RPMI8226 (cell line): ENCODE measurements around the gene PPP1R7.
"Not testable (repeated sequence)": the region's sequence is repeated elsewhere in the genome, so short reads cannot be mapped to it uniquely, and the experiment has no call there.

Experiments
- DNase-seq: peaks from one replicate; pipeline ENCODE4 v3.0.0-alpha.2; 2015

PPP1R7 gene

DNA sequence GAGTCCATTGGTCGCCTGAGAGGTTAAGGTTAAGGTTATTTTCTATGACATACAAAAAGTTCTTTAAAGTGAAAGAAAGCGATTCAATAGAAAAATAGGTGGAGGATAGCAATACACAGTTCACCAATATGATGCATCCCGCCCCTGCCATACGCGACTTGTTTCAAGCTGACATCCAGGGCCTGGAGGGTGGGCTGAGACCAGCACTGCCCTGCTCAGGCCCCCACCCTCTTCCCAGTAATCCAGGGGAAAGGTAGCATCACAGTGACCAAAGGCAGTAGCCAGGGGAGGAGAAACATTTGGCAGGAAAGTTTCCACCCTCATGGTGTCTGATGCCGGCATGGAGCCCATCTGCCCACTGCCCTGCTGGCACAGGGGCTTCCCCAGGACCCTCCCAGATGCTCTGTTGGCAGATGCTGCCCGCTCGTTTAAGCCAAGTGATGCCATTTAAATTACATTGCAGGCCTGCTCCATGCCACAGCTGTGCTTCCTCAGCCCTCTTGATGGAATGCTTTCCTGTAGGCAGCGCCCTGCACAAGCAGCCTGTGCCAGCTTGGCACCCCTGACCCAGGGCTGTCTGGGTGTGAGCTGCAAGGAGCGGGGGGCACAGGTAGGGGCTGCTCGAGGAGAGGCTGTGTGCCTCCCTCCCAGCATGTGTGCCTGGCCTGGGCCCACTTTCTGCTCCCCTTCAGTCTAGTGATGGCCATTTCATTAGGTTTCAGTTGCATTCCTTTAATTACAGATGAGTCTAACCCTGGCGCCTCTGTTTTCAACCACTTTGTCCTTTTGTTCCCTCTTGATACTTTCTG, 27.5 kb downstream of the PPP1R7 start:
- DNase-seq = no peak

- DNase-seq = no peak
Observed at GRCh38 chr2:241178961-241179360, 28.7 kb downstream of the PPP1R7 start.

DNA sequence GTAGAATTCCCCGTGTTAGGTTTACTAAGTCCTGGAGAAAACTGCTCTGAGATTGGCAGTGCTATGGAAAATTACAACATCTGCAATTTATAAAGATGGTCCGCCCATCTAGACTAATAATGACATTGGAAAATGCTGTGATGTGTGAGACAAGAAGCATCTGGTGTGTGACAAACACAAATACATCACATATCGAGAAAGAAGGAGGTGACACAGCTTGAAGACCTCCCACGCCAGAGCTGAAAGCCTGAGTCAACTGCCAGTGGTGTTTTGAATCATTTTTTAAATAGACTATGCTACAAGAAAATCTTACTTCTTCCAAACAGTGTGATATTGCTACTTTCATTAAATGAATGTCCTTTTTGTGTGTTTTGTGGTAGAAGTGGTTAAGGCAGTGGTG, 29.6 kb downstream of the PPP1R7 start:
- DNase-seq = no peak

DNA sequence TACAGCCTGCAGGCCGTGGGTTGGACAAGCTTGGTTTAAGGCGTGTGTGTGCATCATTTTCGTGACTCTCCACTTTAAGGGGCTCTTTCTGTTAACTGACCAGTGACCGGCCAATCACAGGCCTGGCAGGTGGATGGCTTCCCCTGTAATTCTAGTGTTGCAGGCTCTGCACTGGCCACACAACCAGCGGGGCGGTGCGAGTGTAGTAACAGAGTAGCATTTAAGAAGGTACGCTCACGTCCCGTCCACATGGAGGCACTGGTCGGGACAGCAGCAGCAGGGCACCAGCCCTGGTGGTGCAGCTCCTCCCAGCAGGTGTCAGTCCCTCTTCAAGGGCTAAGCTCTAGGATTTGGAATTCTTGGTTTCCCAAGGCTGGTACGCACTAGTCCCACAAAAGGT, 30.2 kb downstream of the PPP1R7 start:
- DNase-seq = no peak

- DNase-seq = no peak
Observed at GRCh38 chr2:241182126-241182525, 31.9 kb downstream of the PPP1R7 start.

GRCh38 chr2:241182531-241183133, 32.4 kb downstream of the PPP1R7 start:
- no peak for DNase-seq

- no peak for DNase-seq
Observed at GRCh38 chr2:241183221-241183620, 33.0 kb downstream of the PPP1R7 start.

- no peak for DNase-seq
Observed at GRCh38 chr2:241184901-241185300, 34.6 kb downstream of the PPP1R7 start.

- no peak for DNase-seq
Observed at GRCh38 chr2:241185961-241186360, 35.7 kb downstream of the PPP1R7 start.

GRCh38 chr2:241187101-241187917, 37.0 kb downstream of the PPP1R7 start:
- no peak for DNase-seq

- DNase-seq = no peak
Observed at GRCh38 chr2:241187918-241188234, 37.6 kb downstream of the PPP1R7 start.

GRCh38 chr2:241188361-241189092, 38.3 kb downstream of the PPP1R7 start, which contains the start of gene ANO7:
Gene ANO7, plus strand, starts transcription at chr2:241188677. Its CDS starts 1,387 bp downstream, at chr2:241190064.
- DNase-seq = no peak

GRCh38 chr2:241189093-241189855, 39.0 kb downstream of the PPP1R7 start:
- DNase-seq = no peak

GRCh38 chr2:241189856-241190201, 39.6 kb downstream of the PPP1R7 start:
- no peak for DNase-seq

DNA sequence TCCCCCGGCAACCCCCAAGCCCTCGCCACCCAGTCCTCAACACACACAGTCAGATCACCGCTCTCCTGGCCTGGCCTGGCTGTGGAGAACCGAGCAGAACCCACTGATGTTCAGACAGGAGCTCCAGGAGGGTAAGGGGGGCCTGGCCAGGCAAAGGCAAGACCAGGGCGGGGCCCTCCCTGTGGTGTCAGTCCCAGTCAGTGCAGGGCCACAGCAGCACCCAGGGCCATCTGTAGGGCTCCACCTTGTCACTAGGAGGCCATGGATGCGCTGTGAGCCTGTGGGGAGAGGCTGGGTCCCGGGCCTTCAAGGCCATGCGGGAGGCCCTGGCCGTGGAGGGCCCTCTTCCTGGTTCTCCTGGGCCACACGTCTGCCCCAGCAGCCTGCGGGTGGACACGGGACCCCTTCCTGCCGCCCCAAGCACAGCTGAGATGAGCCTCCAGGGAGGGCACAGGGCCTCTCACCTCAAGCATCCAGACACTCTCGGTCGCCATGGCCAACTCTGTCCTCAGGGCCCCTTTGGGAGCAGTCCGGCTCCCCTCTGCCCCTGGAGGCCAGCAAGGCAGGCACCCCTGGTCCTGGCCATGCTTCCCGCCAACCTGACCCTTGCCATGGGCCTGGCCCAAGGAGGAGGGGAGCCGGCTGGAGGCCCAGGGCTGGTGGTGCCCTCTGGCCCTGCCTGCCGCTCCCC, 40.2 kb downstream of the PPP1R7 start:
- no peak for DNase-seq

GRCh38 chr2:241191081-241191480, 40.8 kb downstream of the PPP1R7 start:
- no peak for DNase-seq

- no peak for DNase-seq
Observed at GRCh38 chr2:241193271-241193670, 43.0 kb downstream of the PPP1R7 start.

GRCh38 chr2:241194811-241195210, 44.5 kb downstream of the PPP1R7 start:
- DNase-seq = no peak

- DNase-seq = no peak
Observed at GRCh38 chr2:241195506-241196130, 45.4 kb downstream of the PPP1R7 start.

DNA sequence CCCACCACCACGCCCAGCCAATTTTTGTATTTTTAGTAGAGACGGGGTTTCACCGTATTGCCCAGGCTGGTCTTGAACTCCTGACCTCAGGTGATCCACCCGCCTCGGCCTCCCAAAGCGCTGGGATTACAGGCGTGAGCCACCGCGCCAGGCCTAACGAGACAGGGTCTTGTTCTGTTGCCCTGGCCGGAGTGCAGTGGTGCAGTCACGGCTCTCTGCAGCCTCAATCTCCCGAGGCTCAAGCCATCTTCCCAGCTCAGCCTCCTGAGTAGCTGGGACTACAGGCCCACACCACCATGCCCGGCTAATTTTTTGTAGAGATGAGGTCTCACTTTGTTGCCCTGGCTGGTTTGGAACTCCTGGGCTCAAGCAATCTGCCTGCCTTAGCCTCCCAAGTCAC, 47.0 kb downstream of the PPP1R7 start:
- DNase-seq = not testable (repeated sequence)

- DNase-seq = no peak
Observed at GRCh38 chr2:241197947-241198346, 47.7 kb downstream of the PPP1R7 start.
